ENCODE results near the gene ATF2. TPM values are rescaled to one million over a fixed set of nuclear protein-coding genes. Genes with fewer than 3 reads are reported as not detected.

Gene ATF2
- total and polyA plus RNA-seq, 9 of the 15 experiments (the other 6 are each of a cell fraction or from before 2014, with no cell fraction given): 24.2 to 111 (median 45.9) TPM

DNA sequence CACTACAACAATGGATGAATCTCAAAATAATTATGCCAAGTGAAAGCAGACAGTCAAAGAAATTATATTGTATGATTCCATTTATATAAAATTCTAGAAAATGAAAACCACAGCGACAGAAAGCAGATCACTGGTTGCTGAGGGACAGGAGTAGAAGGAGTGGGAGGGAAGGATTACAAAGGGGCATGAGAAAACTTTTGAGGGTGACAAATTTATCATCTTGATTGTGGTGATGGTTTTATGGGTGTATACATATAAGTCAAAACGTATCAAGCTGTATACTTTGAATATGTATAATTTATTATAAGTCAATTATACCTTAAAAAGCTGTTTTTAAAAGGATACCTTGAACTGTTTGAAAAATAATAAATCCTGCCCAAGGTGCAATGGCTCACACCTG is 27.7 kb downstream of the ATF2 start (continued):
- TF ChIP-seq, protein P1, sequence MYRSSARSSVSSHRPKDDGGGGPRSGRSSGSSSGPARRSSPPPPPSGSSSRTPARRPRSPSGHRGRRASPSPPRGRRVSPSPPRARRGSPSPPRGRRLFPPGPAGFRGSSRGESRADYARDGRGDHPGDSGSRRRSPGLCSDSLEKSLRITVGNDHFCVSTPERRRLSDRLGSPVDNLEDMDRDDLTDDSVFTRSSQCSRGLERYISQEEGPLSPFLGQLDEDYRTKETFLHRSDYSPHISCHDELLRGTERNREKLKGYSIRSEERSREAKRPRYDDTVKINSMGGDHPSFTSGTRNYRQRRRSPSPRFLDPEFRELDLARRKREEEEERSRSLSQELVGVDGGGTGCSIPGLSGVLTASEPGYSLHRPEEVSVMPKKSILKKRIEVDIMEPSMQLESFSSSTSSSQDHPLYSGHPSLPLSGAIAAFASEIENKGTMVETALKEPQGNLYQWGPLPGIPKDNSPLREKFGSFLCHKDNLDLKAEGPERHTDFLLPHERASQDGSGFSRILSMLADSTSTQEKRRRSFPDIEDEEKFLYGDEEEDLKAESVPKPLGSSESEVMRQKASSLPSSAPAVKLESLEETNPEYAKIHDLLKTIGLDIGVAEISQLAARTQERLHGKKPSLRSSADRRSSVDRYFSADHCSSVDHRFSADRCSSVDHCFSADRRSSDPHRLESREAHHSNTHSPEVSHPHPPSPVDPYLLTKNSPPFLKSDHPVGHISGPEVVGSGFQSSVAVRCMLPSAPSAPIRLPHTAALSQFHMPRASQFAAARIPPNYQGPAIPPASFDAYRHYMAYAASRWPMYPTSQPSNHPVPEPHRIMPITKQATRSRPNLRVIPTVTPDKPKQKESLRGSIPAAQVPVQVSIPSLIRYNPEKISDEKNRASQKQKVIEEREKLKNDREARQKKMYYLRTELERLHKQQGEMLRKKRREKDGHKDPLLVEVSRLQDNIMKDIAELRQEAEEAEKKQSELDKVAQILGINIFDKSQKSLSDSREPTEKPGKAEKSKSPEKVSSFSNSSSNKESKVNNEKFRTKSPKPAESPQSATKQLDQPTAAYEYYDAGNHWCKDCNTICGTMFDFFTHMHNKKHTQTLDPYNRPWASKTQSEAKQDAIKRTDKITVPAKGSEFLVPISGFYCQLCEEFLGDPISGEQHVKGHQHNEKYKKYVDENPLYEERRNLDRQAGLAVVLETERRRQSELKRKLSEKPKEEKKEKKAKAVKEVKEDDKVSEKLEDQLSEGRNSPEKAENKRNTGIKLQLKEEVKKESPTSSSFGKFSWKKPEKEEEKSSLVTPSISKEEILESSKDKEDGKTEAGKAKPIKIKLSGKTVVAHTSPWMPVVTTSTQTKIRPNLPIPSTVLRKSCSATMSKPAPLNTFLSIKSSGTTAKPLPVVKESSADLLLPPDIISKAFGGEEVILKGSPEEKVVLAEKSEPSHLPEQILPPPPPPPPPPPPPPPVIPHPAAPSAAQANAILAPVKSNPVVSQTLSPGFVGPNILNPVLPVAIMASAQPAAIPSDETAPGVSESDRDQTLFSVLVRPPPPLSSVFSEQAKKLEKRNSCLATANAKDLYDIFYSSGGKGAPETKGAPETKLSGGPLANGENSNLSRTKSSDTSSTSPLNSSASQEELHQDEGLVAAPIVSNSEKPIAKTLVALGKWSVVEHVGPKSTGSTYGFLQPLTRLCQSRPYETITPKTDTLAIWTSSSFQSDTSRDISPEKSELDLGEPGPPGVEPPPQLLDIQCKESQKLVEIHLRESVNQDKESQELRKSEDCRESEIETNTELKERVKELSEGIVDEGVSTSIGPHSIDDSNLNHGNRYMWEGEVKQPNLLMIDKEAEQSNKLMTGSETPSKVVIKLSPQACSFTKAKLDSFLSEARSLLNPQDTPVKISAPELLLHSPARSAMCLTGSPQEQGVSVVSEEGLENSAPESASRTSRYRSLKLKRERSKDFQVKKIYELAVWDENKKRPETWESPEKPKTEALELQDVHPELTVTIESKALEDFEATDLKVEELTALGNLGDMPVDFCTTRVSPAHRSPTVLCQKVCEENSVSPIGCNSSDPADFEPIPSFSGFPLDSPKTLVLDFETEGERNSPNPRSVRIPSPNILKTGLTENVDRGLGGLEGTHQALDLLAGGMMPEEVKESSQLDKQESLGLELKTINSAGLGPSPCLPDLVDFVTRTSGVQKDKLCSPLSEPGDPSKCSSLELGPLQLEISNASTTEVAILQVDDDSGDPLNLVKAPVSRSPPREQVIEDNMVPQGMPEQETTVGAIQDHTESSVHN (IDR thresholded peaks at IDR 0.05; ENCODE audit: borderline replicate concordance in 1 of 2, low read depth in 1 of 2): no peak
- TF ChIP-seq RFX5 (IDR thresholded peaks at IDR 0.05; ENCODE audit: low read depth, low read length) (no peak), CBX3 (IDR thresholded peaks at IDR 0.05; ENCODE audit: borderline replicate concordance in 1 of 2, low read length in 2 of 2) (no peak), HNRNPLL (IDR thresholded peaks at IDR 0.05; ENCODE audit: low read depth, low read length, poor library complexity, severe bottlenecking) (no peak), LARP7 (IDR thresholded peaks at IDR 0.05) (no peak), ZFP1 (CRISPR knock-in tag; IDR thresholded peaks at IDR 0.05) (no peak), CCAR2 (IDR thresholded peaks at IDR 0.05; ENCODE audit: low read depth, low read length) (no peak), ZNF146 (CRISPR knock-in tag; IDR thresholded peaks at IDR 0.05; ENCODE audit: unreplicated experiment) (no peak), ZNF766 (CRISPR knock-in tag; conservative IDR thresholded peaks at IDR 0.05) (no peak), POLR2G (IDR thresholded peaks at IDR 0.05; ENCODE audit: low read depth, low read length) (no peak), NR0B1 (IDR thresholded peaks at IDR 0.05; ENCODE audit: partially characterized antibody) (no peak)
